ENCODE data around the gene MYL3.

MYL3 gene

DNA sequence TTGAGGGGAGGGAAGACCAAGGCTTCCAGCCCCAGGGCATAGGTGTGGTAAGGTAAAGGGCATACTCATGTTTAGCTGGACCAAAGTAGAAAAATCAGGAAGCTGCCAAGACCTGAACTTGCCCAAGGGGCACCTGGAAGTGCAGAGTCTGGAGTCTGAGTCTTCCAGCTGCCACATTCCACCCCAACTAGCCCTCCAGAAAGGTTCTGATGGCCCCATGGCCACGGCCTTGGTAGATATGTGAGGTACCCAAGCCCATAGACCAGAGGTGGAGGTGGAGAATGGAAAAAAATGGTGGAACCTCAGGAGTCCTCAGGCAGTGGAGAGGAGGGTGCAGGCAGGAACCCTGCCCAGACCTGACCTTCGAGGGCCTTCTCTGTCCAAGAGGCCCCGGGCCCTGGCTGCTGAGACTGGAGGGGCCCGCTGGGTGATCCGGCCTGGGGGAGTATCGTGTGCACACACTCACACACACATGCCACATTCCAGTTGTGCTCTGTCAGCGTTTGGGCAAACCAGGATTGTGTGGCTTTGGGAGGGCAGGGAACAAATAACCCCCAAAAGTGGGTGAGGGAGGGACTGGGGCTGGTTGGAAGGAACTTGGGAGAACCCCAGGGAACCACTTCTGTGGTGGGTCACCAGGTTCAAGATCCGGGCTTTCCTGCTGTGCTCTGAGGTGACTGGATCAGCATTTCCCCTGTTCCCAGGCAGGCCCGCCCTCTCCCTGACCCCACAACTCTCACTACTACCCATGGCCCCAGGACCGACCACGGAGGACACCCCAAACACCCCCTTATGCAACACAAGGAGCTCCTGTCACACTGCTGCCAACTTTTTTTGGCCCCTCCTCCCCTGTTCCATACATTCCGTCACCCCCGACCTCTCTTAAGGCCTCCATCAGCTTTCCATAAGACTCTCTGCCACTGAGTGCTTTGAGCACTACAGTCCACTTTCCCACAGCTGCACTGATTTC is 11.6 kb downstream of the MYL3 start:
- DNase-seq = no peak
- TF ChIP-seq GATA1 (IDR thresholded peaks at IDR 0.05; ENCODE audit: low read depth, low read length) (no peak), POLR2A (IDR thresholded peaks at IDR 0.05; ENCODE audit: low read length) (no peak)

GRCh38 chr3:46850468-46850779 is 12.8 kb downstream of the MYL3 start:
- TF ChIP-seq POLR2A (IDR thresholded peaks at IDR 0.05; ENCODE audit: low read length) = no peak
- no peak for TF ChIP-seq GATA1 (IDR thresholded peaks at IDR 0.05; ENCODE audit: low read depth, low read length)

DNA sequence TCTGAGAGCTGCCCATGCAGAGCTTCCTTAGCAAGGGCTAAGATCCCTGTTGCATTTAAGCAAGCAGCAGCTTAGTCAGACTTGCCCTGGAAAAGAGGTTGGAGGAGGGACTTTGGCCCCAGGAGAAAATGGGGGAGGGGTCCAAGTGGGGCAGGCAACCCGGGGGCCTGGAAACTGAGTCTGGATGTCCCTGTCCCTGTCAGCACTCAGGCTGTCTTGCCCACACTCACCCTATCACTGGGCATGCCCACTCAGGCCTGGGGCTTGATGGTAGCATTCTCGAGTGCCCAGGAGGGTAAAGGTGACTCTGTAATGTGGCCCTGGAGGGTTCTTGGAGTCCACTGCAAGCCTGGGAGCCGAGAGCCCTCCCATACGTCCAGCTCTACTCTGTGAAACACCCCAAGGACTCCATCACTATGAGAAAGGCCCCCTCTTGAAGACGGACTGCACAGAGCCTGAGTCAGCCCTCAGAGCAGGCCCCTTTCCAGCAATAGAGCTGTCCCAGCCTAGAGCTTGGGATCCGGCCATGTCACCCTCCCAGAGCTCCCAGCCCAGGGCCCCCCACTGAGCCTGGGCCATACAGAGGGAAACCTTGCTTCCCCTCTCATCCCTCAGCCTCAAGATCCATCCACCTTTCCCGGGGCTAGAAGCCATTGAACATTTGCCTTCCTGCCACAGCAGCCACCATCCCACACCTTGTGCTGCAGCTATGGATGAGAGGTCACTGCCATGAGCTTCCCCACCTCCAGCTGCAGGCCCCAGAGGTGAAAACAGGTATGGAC is 13.4 kb downstream of the MYL3 start:
- TF ChIP-seq GATA1 (IDR thresholded peaks at IDR 0.05; ENCODE audit: low read depth, low read length) = no peak
- TF ChIP-seq POLR2A (IDR thresholded peaks at IDR 0.05; ENCODE audit: low read length) = no peak
- no peak for DNase-seq

More at GRCh38 chr3:46850468-46850779, 12.8 kb downstream of the MYL3 start:
- DNase-seq = no peak

DNA sequence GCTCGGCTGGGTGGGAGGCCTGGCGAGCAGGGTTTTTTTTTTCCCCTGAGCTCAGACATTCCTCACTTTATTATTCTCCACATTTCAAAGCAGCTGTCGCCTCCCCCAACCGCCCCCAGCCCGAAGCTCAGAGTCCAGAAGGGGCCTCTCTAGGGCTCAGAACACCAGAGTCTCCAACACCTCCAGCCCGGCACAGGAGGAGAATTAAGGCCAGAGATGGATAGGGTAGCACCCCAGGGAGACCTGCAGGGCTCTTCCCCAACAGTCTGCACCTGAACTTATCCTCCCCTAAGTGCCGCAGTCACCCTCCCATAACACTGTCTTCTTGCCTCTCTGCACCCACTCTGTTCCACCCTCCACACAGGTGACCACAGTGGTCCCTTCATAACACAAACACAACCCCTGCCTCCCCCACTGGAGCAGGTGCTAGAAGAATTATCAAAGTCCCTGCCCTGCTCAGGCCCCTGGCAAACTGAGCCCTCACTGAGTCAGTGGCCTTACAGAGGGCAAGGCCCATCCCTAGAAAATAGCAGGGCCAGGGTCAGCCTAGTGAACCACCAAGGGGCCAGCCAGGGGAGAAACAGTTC is 14.1 kb downstream of the MYL3 start:
- TF ChIP-seq POLR2A (IDR thresholded peaks at IDR 0.05; ENCODE audit: low read length) = no peak
- no peak for TF ChIP-seq GATA1 (IDR thresholded peaks at IDR 0.05; ENCODE audit: low read depth, low read length)
- DNase-seq = no peak

- TF ChIP-seq POLR2A (IDR thresholded peaks at IDR 0.05; ENCODE audit: low read length) = no peak
- peak; percentile 16 to 44 for DNase-seq
These were observed 14.8 kb downstream of the MYL3 start for GRCh38 chr3:46848271-46849044.

DNA sequence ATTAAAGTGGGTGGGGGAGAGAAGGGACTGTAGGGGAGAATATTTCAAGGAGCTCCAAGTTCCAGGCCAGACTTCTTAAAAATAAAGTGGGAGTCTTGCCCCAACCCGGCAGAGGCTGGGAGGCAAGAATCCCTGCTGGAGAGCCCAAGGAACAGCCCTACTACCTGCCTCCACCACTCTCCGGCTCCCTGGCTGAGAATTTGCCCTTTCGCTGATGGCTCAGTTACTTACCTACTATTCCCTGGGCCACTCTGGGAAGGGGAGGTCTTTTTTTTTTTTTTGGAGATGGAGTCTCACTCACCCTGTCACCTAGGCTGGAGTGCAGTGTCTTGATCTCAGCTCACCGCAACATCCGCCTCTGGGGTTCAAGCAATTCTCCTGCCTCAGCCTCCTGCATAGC is 15.5 kb downstream of the MYL3 start:
- no peak for DNase-seq
- TF ChIP-seq POLR2A (IDR thresholded peaks at IDR 0.05; ENCODE audit: low read length) = no peak
- no peak for TF ChIP-seq GATA1 (IDR thresholded peaks at IDR 0.05; ENCODE audit: low read depth, low read length)

GRCh38 chr3:46846624-46847542 is 16.4 kb downstream of the MYL3 start:
- no peak for DNase-seq
- TF ChIP-seq GATA1 (IDR thresholded peaks at IDR 0.05; ENCODE audit: low read depth, low read length) = no peak

DNA sequence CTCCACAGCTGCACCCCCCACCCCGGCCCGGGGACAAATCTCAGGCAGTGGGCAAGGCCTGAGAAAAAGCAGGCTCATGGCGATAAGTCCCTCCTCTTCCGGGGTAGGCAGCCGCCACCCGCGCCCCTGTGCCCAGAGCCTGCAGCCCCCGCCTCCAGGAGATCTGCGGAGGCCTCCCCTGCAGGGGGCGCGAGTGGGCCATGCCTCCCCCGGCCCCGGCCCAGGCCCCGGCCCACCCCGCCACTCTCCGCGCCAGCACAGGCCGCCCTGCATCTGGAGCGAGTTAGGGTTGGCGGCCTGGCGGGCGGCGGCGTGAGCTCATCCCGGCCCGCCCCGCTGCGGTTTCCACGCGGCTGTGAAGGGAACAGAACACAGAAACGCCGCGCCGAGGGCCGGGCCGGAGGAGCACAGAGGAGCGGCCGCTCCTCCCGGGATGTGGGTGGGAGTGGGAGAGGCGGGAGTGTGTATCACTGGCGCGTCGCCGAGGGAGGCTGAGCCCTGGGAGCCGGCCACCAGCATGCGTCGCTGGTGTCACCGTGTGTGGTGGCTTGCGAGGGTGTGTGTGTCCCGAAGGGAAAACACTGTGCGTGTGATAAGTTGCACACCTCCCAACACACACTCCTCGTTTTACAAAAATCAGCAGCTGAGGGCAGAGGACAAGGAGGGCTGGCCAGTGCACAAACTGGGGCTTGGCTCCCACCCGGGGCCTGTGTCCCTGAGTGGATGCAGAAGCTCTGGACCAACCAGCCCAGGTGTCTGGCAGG is 17.2 kb downstream of the MYL3 start:
- TF ChIP-seq POLR2A (IDR thresholded peaks at IDR 0.05; ENCODE audit: low read length) (no peak), GATA1 (IDR thresholded peaks at IDR 0.05; ENCODE audit: low read depth, low read length) (no peak)
- peak; percentile 43 to 44 for DNase-seq

- no peak for TF ChIP-seq GATA1 (IDR thresholded peaks at IDR 0.05; ENCODE audit: low read depth, low read length)
- no peak for TF ChIP-seq POLR2A (IDR thresholded peaks at IDR 0.05; ENCODE audit: low read length)
- no peak for DNase-seq
These were observed 17.8 kb downstream of the MYL3 start for GRCh38 chr3:46845397-46845859.

DNA sequence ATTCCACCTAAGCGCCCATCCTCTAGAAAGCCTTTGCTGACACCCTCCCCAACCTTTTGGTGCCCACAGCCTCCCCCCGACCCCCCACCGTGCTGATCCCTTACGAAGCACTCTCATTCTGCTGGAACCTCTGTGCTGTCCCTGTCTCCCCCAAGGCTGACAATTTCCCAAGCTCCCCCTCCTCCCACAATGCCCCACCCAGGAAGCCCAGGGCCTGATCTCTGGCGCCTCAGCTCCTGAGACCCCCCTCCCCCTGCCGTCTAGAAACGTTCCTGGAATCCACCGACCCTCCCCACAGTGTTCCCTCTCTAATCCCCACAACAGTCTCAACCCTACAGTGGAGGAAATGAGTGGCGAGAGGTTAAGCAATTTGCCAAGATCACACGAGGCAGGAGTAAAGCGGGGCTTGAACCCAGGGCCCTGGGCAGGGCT is 18.3 kb downstream of the MYL3 start:
- DNase-seq = no peak

GRCh38 chr3:46844397-46844796 is 18.8 kb downstream of the MYL3 start:
- no peak for DNase-seq
- no peak for TF ChIP-seq POLR2A (IDR thresholded peaks at IDR 0.05; ENCODE audit: low read length)
- no peak for TF ChIP-seq GATA1 (IDR thresholded peaks at IDR 0.05; ENCODE audit: low read depth, low read length)

More for the DNA sequence above, 18.3 kb downstream of the MYL3 start:
- TF ChIP-seq GATA1 (IDR thresholded peaks at IDR 0.05; ENCODE audit: low read depth, low read length) (no peak), POLR2A (IDR thresholded peaks at IDR 0.05; ENCODE audit: low read length) (no peak)

DNA sequence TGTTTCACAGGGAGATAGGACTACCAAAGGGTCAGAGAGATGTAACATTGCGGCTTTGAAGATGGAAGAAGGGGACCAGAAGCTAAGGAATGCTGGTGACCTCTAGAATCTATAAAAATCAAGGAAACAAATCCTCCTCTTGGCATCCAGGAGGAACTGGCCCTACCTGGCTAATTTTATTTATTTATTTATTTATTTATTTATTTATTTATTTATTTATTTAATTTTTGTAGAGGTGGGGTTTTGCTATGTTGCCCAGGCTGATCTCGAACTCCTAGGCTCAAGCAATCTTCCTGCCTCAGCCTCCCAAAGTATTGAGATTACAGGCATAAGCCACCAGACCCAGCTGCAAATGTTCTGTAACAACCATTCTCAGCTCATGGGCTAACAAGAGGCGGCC is 19.7 kb downstream of the MYL3 start:
- TF ChIP-seq POLR2A (IDR thresholded peaks at IDR 0.05; ENCODE audit: low read length) = no peak
- no peak for TF ChIP-seq GATA1 (IDR thresholded peaks at IDR 0.05; ENCODE audit: low read depth, low read length)
- DNase-seq = no peak

All from erythroblast (primary cell).